ENCODE data around the gene LCLAT1.
"Not testable (repeated sequence)": the region's sequence is repeated elsewhere in the genome, so short reads cannot be mapped to it uniquely, and the experiment has no call there.

LCLAT1 gene

DNA sequence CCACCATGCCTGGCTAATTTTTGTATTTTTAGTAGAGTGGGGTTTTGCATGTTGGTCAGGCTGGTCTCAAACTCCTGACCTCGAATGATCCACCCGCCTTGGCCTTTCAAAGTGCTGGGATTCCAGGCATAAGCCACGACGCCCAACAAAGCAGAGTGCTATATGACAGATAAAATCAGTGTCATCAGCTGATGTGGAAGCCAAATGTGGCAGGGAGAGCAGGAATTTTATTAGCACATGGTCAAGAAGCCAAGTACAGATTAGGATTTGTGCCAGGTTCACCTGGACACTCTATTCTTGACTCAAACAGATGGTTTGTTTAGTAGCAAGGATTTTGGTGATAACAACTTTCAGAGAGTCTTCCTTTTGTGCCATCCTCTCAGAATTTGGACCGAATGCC lies 62.7 kb downstream of the LCLAT1 start:
- no peaks in the 10 kb centered on the region for H3K36me3 ChIP-seq (ENCODE audit: insufficient read depth, insufficient read length, low read length)
- no peak for TF ChIP-seq YY1 (IDR thresholded peaks at IDR 0.05; ENCODE audit: insufficient read depth, insufficient read length)
- no peak for TF ChIP-seq ZNF274 (IDR thresholded peaks at IDR 0.05; ENCODE audit: low read depth, low read length)
- TF ChIP-seq SUZ12 (IDR thresholded peaks at IDR 0.05; ENCODE audit: extremely low read depth, insufficient read depth, insufficient read length) = no peak
- no peak for DNase-seq (ENCODE audit: low read depth, low spot score)
- no peak overlapping the region for H3K9ac ChIP-seq (ENCODE audit: insufficient read length, low read depth)
- no peaks in the 10 kb centered on the region for H3K4me1 ChIP-seq (ENCODE audit: insufficient read depth, insufficient read length)
- peaks cover 5% of the 10 kb centered on the region; the same call in 1 of the 2 replicates for H3K9me3 ChIP-seq (ENCODE audit: insufficient read depth, low read length)
- H3K4me3 ChIP-seq (ENCODE audit: insufficient read length, low read depth) = no peak overlapping the region
- no peaks in the 10 kb centered on the region for H3K27me3 ChIP-seq (ENCODE audit: insufficient read depth, insufficient read length)

DNA sequence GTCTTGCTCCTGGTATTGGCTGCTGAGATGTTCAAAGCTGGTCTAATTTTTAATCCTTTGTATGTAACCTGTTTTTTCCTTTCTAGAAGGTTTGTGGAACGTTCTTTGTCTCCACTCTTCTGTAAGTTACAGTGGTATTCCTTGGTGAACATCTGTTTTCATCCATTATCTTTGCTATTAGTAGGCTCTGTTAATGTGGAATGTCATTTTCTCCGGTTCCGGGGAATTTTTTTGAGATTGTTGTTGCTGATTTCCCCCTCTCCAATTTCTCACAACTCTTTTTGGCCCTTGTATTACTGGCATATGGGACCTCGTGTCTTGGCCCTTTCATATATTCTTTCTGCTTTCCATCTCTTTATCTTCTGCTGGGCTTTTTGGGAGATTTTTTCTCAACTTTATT lies 63.4 kb downstream of the LCLAT1 start:
- Histone ChIP-seq H3K9ac (ENCODE audit: insufficient read length, low read depth) (no peak overlapping the region), H3K4me3 (ENCODE audit: insufficient read length, low read depth) (no peak overlapping the region), H3K4me1 (ENCODE audit: insufficient read depth, insufficient read length) (no peaks in the 10 kb centered on the region), H3K9me3 (ENCODE audit: insufficient read depth, low read length) (peaks cover 5% of the 10 kb centered on the region; the same call in 1 of the 2 replicates), H3K27me3 (ENCODE audit: insufficient read depth, insufficient read length) (no peaks in the 10 kb centered on the region), H3K36me3 (ENCODE audit: insufficient read depth, insufficient read length, low read length) (no peaks in the 10 kb centered on the region)
- no peak for DNase-seq (ENCODE audit: low read depth, low spot score)
- TF ChIP-seq YY1 (IDR thresholded peaks at IDR 0.05; ENCODE audit: insufficient read depth, insufficient read length) (no peak), SUZ12 (IDR thresholded peaks at IDR 0.05; ENCODE audit: extremely low read depth, insufficient read depth, insufficient read length) (no peak), ZNF274 (IDR thresholded peaks at IDR 0.05; ENCODE audit: low read depth, low read length) (no peak)

DNA sequence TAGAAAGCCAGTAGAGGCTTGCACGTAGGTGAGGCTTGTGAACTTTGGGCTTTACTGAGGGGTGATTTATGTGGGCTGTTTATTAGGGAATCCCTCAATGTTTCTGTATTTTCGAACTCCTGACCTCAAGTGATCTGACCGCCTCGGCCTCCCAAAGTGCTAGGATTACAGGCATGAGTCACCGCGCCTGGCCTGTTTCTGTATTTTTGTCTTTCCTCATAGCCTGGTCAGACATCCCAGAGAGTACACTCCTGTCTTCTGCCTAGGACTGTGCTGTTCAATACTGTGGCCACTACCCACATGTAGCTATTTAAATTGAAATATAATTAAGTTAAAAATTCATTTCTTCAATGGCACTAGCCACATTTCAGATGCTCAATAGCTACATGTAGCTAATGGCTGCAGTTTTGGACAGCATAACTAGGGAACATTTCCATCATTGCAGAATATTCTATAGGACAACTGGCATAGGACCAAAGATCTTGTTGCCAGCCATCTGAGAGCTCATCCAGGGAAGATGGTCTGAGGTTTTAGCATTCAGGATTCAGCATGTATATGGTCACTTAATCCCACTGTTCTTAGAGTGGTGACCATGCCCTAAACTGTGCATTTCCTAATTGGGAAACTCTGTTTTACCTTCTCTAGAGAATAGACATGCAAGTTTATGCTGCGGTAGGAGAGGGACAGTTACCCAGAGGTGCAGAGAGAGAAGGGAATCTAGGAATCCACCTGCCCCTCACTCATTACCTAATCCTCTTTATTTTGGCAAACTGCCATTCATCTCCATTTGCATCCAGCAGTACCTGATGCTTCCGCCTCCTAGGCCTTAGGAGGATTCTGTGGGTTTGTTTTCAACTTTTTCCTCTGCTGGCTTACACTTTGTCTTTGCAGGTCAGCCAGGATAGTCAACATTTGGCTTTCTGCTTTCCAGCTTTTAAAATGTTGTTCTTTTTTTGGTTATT lies 64.4 kb downstream of the LCLAT1 start:
- H3K4me3 ChIP-seq (ENCODE audit: insufficient read length, low read depth) = no peak overlapping the region

DNA sequence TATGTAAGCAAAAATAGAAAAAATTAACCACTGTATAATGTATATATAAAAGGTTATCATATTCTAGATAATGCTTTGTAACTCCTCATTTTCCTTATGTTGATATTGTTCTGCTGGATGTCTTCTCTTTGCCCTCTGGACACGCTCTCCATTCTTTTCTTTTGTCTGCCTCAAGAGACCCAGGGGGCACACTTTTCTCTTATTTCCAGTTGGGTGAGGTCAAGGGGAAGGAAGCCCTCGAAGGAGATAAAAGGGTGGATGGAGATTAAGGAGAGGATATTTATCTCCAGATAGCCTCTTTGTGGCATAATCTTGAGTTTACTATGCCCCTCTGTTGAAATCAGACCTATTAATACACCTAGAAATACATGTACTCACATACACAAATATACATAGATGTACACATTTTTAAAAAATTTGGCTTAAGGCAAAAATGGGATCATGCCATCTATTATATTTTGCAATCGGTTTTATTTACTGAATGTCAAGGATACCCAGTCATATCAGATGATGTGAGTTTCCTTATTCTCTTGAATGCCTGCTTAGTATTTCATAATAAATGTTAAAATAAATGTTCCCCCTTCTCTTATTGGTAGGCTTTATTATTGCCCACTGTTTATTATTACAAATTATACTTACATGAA lies 65.3 kb downstream of the LCLAT1 start:
- H3K4me1 ChIP-seq (ENCODE audit: insufficient read depth, insufficient read length) = no peaks in the 10 kb centered on the region
- DNase-seq (ENCODE audit: low read depth, low spot score) = no peak
- TF ChIP-seq SUZ12 (IDR thresholded peaks at IDR 0.05; ENCODE audit: extremely low read depth, insufficient read depth, insufficient read length) = no peak
- no peak for TF ChIP-seq ZNF274 (IDR thresholded peaks at IDR 0.05; ENCODE audit: low read depth, low read length)
- TF ChIP-seq YY1 (IDR thresholded peaks at IDR 0.05; ENCODE audit: insufficient read depth, insufficient read length) = no peak
- no peak overlapping the region for H3K4me3 ChIP-seq (ENCODE audit: insufficient read length, low read depth)
- H3K9ac ChIP-seq (ENCODE audit: insufficient read length, low read depth) = no peak overlapping the region
- no peaks in the 10 kb centered on the region for H3K36me3 ChIP-seq (ENCODE audit: insufficient read depth, insufficient read length, low read length)
- peaks cover 4% of the 10 kb centered on the region; the same call in 1 of the 2 replicates for H3K9me3 ChIP-seq (ENCODE audit: insufficient read depth, low read length)
- no peaks in the 10 kb centered on the region for H3K27me3 ChIP-seq (ENCODE audit: insufficient read depth, insufficient read length)

More for the DNA sequence above, 64.4 kb downstream of the LCLAT1 start:
- H3K4me1 ChIP-seq (ENCODE audit: insufficient read depth, insufficient read length) = no peaks in the 10 kb centered on the region
- H3K9ac ChIP-seq (ENCODE audit: insufficient read length, low read depth) = no peak overlapping the region
- H3K27me3 ChIP-seq (ENCODE audit: insufficient read depth, insufficient read length) = no peaks in the 10 kb centered on the region
- H3K9me3 ChIP-seq (ENCODE audit: insufficient read depth, low read length) = peaks cover 5% of the 10 kb centered on the region; the same call in 1 of the 2 replicates
- H3K36me3 ChIP-seq (ENCODE audit: insufficient read depth, insufficient read length, low read length) = no peaks in the 10 kb centered on the region
- TF ChIP-seq YY1 (IDR thresholded peaks at IDR 0.05; ENCODE audit: insufficient read depth, insufficient read length) (no peak), SUZ12 (IDR thresholded peaks at IDR 0.05; ENCODE audit: extremely low read depth, insufficient read depth, insufficient read length) (no peak), ZNF274 (IDR thresholded peaks at IDR 0.05; ENCODE audit: low read depth, low read length) (no peak)
- peak; percentile 11 for DNase-seq (ENCODE audit: low read depth, low spot score)

DNA sequence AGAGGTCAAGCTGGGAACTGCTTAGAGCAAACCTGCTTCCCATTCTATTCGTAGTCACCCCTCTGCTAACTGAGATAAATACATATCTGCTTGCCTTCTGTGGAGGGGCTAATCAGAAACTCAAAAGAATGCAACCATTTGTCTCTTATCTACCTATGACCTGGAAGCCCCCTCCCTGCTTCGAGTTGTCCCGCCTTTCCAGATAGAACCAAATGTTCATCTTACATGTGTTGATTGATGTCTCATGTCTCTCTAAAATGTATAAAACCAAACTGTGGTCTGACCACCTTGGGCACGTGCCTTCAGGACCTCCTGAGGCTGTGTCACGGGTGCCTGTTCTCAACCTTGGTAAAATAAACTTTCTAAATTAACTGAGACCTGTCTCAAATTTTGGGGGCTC lies 66.6 kb downstream of the LCLAT1 start:
- H3K9ac ChIP-seq (ENCODE audit: insufficient read length, low read depth); H3K4me3 ChIP-seq (ENCODE audit: insufficient read length, low read depth); H3K4me1 ChIP-seq (ENCODE audit: insufficient read depth, insufficient read length); H3K9me3 ChIP-seq (ENCODE audit: insufficient read depth, low read length); H3K27me3 ChIP-seq (ENCODE audit: insufficient read depth, insufficient read length); DNase-seq (ENCODE audit: low read depth, low spot score); H3K36me3 ChIP-seq (ENCODE audit: insufficient read depth, insufficient read length, low read length): not testable (repeated sequence)

DNA sequence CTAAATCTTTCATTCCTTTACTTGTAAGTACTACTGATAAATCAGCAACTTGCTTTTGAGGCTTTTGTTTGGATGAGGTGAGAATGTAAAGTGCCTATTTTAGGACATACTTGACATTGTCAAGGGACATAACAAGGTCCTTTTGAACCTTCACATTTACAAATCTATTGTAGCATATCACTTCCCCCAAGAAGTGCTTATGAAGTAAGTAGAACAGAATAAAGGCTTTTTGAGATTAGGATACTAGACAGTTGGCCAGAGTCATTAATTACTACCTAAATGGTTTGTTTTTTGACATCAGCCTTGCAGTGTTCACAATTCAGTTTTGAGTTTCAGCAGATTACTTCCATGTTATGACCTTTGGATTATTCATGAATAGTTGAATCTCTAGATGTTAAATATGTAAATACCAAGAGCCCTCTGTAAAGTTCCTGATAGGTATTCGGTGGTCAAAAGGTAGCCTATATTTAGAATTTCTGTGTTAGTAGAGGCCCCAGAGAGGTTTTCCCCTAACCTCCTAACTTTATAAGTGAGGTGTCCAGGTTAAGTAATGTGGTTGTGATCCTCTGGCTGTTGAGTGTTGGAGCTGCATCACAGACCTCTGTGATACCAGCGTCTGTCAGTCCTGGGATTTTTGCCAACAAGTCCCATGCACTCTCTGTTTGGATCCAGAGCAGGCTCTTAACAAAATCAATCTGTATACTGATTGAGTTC lies 67.2 kb downstream of the LCLAT1 start:
- no peak overlapping the region for H3K9ac ChIP-seq (ENCODE audit: insufficient read length, low read depth)
- TF ChIP-seq YY1 (IDR thresholded peaks at IDR 0.05; ENCODE audit: insufficient read depth, insufficient read length) (no peak), ZNF274 (IDR thresholded peaks at IDR 0.05; ENCODE audit: low read depth, low read length) (no peak), SUZ12 (IDR thresholded peaks at IDR 0.05; ENCODE audit: extremely low read depth, insufficient read depth, insufficient read length) (no peak)
- peaks cover 9% of the 10 kb centered on the region; the same call in 1 of the 2 replicates for H3K9me3 ChIP-seq (ENCODE audit: insufficient read depth, low read length)
- H3K4me1 ChIP-seq (ENCODE audit: insufficient read depth, insufficient read length) = no peaks in the 10 kb centered on the region
- H3K36me3 ChIP-seq (ENCODE audit: insufficient read depth, insufficient read length, low read length) = no peaks in the 10 kb centered on the region
- DNase-seq (ENCODE audit: low read depth, low spot score) = no peak
- no peaks in the 10 kb centered on the region for H3K27me3 ChIP-seq (ENCODE audit: insufficient read depth, insufficient read length)
- no peak overlapping the region for H3K4me3 ChIP-seq (ENCODE audit: insufficient read length, low read depth)
